Activated CD4-positive, CD25-positive, alpha-beta regulatory T cell treated with anti-CD3 and anti-CD28 coated beads, Interleukin-2, amount 50 U/mL, for 16 hours (primary cell): Measurements from ENCODE around the gene PHKG1.
"Not testable (repeated sequence)": the region's sequence is repeated elsewhere in the genome, so short reads cannot be mapped to it uniquely, and the experiment has no call there.

Experiments used
- DNase-seq: peaks from one replicate; pipeline ENCODE4 v3.0.0-alpha.2; 2020; ENCODE audit warnings: low read depth, low spot score

PHKG1 gene

DNA sequence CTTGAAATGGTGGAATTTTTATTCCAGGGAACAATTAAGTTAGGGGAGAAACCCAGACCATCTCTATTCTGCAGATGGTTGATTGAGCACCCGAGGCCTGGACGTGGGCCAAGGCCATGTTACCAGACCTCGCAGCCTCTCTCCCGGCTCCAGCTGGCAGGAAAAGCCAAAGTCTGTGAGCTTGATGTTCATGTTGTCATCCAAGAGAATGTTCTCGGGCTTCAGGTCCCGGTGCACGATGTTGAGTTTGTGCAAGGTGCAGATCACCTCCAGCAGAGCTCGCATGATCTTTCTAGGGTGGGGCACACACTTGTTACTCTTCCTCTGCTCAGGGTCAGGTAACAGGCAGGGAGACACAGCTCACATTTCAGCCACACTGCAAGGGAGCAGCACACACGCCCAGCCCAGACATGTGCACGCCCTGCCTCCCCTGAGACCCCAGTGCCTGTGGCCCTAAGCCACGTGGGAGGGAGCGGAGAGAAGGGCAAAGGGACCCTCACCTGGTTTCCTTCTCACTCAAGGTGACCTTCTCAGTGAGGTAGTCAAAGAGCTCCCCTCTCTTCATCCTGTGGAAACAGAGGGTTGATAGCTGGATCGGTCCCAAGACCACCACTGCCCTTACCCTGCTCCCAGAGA lies 9.5 kb downstream of the PHKG1 start:
- DNase-seq: no peak

DNA sequence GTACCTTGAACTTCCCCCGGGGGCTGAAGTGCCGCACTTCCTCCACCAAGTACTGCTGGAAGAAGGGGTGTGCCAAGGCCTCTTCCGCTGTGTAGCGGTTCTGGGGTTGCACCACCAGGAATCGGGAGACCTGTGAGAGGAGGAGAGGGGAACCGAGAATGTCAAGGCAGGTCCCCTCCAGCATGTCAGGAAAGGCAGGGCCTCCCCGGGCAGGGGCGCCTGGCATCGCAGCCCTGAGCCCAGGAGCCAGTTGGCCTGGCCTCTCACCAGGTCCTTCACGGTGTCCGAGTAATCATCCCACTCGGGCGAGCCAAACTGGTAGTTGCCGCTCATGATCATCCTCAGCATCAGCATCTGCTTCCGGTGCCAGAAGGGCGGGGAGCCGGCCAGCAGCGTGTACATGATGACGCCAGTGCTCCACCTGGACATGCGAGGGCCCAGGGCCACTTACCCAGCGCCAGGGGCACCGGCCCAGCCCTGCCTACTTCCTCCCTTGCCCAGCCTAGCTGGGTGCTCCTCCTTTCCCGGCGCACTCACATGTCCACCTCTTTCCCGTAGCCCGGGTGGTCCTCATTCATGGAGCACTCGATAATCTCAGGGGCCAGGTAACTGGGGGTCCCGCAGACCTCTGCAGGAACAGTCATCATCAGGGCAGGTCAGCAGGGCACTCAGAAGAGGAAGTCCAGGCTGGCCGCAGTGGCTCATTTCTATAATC lies 11.0 kb downstream of the PHKG1 start:
- no peak for DNase-seq

DNA sequence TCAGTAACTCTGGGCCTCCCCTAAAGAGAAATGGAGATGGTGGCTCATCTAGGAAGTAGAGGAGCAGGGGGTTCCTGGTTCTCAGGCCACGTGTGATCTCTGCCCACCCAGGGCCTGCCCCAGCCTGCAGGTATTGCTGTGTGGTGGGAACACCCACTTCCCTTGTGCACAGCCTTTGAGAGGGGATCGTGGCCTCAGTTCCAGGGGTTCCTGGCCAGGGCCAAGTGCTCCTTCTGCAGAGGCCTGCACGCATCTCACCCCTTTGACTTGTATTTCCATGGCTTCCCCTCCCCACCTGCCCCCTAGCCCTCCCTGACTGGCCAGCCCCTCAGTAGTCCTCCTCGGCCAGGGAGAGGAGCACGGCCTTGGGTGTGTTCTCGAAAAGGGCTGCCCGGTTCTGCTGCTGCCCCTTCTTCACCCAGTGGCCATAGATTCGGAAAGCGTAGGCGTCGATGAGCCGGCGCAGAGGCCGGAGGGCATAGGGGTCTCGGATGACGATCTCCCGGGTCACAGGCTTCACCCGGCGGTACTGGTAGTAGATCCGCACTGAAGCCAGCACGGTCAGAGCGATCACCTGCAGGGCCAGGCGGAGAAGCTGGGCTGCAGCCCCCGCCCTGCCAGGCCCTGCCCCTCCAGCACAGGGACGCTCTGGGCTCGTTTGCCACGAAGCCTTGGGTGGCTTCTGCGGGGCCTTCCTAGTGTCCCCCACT lies 11.9 kb downstream of the PHKG1 start:
- not testable (repeated sequence) for DNase-seq

- no peak for DNase-seq
These were observed 13.1 kb downstream of the PHKG1 start for GRCh38 chr7:56079450-56080185.

DNA sequence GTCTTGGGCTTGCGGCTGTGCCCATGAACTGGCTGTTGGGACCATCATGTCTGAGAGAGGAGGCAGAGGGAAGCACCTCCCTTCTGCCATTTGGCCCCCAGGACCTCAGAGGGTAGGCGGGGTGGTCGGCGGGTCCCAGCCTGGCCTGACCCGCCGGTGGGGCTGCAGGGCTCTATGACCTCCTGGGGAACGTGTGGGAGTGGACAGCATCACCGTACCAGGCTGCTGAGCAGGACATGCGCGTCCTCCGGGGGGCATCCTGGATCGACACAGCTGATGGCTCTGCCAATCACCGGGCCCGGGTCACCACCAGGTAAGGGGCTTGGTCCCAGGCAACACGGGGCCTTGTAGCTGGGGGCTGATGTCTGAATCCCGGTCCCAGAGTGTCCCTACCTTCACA lies 14.6 kb downstream of the PHKG1 start:
- DNase-seq: no peak

GRCh38 chr7:56077681-56078080 lies 15.1 kb downstream of the PHKG1 start:
- no peak for DNase-seq

GRCh38 chr7:56074371-56074791 lies 18.4 kb downstream of the PHKG1 start:
- peak; percentile 34 for DNase-seq

DNA sequence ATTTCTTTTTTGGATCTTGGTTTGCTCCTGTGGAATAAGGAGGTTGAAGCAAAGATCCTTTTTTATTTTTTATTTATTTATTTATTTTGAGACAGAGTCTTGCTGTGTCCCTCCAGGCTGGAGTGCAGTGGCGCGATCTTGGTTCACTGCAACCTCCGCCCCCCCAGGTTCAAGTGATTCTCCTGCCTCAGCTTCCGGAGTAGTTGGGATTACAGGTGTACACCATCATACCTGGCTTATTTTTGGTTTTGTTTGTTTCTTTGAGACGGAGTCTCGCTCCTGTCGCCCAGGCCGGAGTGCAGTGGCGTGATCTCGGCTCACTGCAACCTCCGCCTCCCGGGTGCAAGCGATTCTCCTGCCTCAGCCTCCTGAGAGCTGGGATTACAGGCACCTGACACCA lies 26.4 kb downstream of the PHKG1 start:
- DNase-seq: not testable (repeated sequence)

GRCh38 chr7:56063882-56064625 lies 28.7 kb downstream of the PHKG1 start, which contains the start of gene SUMF2:
TSS of gene SUMF2 (plus strand) at chr7:56064286. CDS start at chr7:56064312, 26 bp downstream.
- peak; percentile 80 for DNase-seq

DNA sequence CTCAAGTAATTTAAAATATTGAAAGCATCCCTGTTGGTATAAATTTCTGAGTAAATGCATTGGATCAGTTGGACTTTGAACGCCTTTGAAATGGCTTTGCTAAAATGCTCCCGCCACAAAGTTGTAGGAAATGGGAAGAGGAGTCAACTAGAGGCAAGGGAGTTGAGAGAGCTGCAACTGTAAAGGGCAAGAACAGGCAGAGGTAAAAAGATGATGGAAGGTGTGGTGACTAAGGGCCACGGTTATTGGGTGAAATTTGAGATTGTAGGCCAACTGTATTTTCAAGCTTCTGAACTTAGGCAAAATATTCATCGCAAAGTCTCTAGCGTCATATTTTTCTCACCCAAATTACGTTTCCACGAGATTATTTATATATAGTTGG lies 29.3 kb downstream of the PHKG1 start:
- DNase-seq: no peak

- DNase-seq: no peak
These were observed 30.4 kb downstream of the PHKG1 start for GRCh38 chr7:56062382-56062781.

DNA sequence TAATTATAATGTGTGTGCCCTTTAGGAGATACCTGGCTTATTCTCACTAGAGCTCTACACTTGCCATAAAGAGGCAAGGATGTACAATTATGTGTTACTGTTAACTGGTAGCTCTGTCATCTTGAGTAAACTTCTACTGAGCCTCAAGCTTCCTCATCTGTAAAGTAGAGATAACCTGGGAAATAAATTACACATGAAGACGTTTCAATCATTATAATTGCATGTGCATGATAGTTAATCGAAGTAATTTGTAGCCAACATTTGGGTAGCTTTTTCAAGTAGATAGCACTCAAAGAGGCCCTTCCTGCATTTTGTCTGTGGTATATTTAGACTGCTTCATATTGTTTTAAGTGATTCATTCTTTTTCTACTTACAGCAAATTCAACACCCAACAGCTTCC lies 38.8 kb downstream of the PHKG1 start:
- DNase-seq: no peak

- no peak for DNase-seq
These were observed 39.4 kb downstream of the PHKG1 start for GRCh38 chr7:56053379-56053778.

GRCh38 chr7:56051339-56052191 lies 41.2 kb downstream of the PHKG1 start, which contains the start of the genes CCT6A and PSPH:
TSS of gene CCT6A (plus strand) at chr7:56051765. CDS start at chr7:56051849, 84 bp downstream.
TSS of gene PSPH (minus strand) at chr7:56051444. CDS start at chr7:56021212, 30,232 bp downstream.
- DNase-seq: peak; percentile 83

GRCh38 chr7:56051053-56051338 lies 41.8 kb downstream of the PHKG1 start:
- no peak for DNase-seq

- not testable (repeated sequence) for DNase-seq
These were observed 44.0 kb downstream of the PHKG1 start for GRCh38 chr7:56048763-56049162.

GRCh38 chr7:56048245-56048644 lies 44.5 kb downstream of the PHKG1 start:
- DNase-seq: no peak

DNA sequence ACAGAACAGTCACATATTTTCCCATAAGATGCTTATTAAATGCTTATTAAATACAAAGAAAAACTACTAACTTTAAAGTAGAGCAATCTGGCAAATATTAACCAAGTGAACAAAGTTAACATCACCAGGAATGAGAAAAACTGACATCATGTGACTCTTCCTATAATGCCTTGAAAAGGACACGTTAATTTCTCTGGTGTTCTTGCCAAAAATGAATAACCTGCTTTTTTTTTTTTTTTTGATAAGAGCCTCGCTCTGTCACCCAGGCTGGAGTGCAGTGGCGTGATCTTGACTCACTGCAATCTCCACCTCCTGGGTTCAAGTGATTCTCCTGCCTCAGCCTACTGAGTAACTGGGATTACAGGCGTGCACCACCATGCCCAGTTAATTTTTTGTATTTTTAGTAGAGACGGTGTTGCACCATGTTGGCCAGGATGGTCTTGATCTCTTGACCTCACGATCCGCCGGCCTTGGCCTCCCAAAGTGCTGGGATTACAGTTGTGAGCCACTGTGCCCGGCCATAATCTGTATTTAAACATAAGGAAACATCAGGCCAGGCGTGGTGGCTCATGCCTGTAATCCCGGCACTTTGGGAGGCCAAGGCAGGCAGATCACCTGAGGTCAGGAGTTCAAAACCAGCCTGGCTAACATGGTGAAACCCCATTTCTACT lies 45.2 kb downstream of the PHKG1 start:
- not testable (repeated sequence) for DNase-seq

DNA sequence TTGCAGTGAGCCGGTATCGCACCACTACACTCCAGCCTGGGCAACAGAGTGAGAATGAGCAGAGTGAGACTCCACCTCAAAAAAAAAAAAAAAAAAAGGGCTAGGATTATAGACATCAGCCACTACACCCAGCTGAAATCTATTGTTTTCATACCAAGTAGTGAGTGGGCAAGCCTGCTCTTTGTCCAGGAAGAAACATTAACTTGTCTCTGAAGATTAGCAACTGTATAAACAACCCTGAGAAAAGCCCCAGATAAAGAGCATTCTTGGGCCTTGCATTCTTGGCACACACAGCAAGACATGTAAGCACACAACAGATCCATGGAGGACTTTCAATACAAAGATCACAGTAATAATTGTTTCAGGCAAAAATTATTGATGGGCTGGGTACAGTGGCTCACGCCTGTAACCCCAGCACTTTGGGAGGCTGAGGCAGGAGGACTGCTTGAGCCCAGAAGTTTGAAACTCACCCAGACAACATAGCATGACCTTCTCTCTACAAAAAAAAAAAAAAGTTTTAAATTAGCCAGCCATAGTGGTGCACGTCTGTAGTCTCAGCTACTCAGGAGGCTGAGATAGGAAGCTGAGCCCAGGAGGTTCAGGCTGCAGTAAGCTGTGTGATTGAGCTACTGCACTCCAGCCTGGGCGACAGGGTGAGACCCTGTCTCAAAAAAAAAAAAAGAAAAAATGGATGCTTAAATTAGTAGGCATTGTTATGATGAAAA lies 45.9 kb downstream of the PHKG1 start:
- no peak for DNase-seq
